ENCODE data around the gene SMARCE1. TPM values are rescaled to one million over a fixed set of nuclear protein-coding genes. Genes with fewer than 3 reads are reported as not detected.
A peak's percentile ranks its signal among the peaks of the same experiment; 100 is the strongest.

SMARCE1 gene
- total and polyA plus RNA-seq, 5 donors from 2014 or later, result 76.9 to 228 (median 173) TPM

- no peak overlapping the region for H3K27ac Mint-ChIP-seq
- no peaks in the 10 kb centered on the region for H3K4me1 ChIP-seq (ENCODE audit: control insufficient read depth, insufficient read depth, low read length, poor library complexity, severe bottlenecking)
- H3K9me3 ChIP-seq (ENCODE audit: control insufficient read depth in 2 of 2, low read length in 2 of 2), result no peaks in the 10 kb centered on the region
- H3K36me3 Mint-ChIP-seq, result no peaks in the 10 kb centered on the region
- H3K27me3 Mint-ChIP-seq, result peaks cover 68% of the 10 kb centered on the region
- peaks cover 0 to 6% (median 0%) of the 10 kb centered on the region in 4 donors for H3K4me1 Mint-ChIP-seq
- no peaks in the 10 kb centered on the region for H3K36me3 ChIP-seq (ENCODE audit: control insufficient read depth, insufficient read depth, low read length)
- no peak for DNase-seq
- peaks cover 23% of the 10 kb centered on the region for H3K27me3 ChIP-seq (ENCODE audit: control insufficient read depth, insufficient read depth, low read length)
- no peak for ATAC-seq (ENCODE audit: low read depth in 2 of 2)
- H3K9me3 Mint-ChIP-seq, result peaks cover 0 to 3% (median 0%) of the 10 kb centered on the region in 7 donors
- no peak overlapping the region for H3K4me3 Mint-ChIP-seq
- no peak overlapping the region for H3K27ac ChIP-seq (ENCODE audit: insufficient read depth, low read length, poor library complexity, severe bottlenecking)
- H3K4me3 ChIP-seq (ENCODE audit: low read depth, low read length), result no peak overlapping the region
Observed at GRCh38 chr17:40680998-40681397, 33.4 kb upstream of the SMARCE1 start.

GRCh38 chr17:40679523-40679907, 31.9 kb upstream of the SMARCE1 start:
- no peaks in the 10 kb centered on the region for H3K9me3 ChIP-seq (ENCODE audit: control insufficient read depth in 2 of 2, low read length in 2 of 2)
- Mint-ChIP-seq H3K4me3 (no peak overlapping the region), H3K27me3 (peaks cover 67% of the 10 kb centered on the region), H3K36me3 (no peaks in the 10 kb centered on the region), H3K9me3 (peaks cover 0 to 3% (median 0%) of the 10 kb centered on the region in 7 donors), H3K4me1 (peaks cover 0 to 6% (median 0%) of the 10 kb centered on the region in 4 donors), H3K27ac (no peak overlapping the region)
- peaks cover 29% of the 10 kb centered on the region for H3K27me3 ChIP-seq (ENCODE audit: control insufficient read depth, insufficient read depth, low read length)
- H3K36me3 ChIP-seq (ENCODE audit: control insufficient read depth, insufficient read depth, low read length), result no peaks in the 10 kb centered on the region
- no peak overlapping the region for H3K27ac ChIP-seq (ENCODE audit: insufficient read depth, low read length, poor library complexity, severe bottlenecking)
- no peaks in the 10 kb centered on the region for H3K4me1 ChIP-seq (ENCODE audit: control insufficient read depth, insufficient read depth, low read length, poor library complexity, severe bottlenecking)
- no peak overlapping the region for H3K4me3 ChIP-seq (ENCODE audit: low read depth, low read length)
- DNase-seq (no peak), ATAC-seq (ENCODE audit: low read depth in 2 of 2) (no peak)

GRCh38 chr17:40678902-40679522, 31.4 kb upstream of the SMARCE1 start:
- no peaks in the 10 kb centered on the region for H3K36me3 ChIP-seq (ENCODE audit: control insufficient read depth, insufficient read depth, low read length)
- no peaks in the 10 kb centered on the region for H3K9me3 ChIP-seq (ENCODE audit: control insufficient read depth in 2 of 2, low read length in 2 of 2)
- H3K4me1 ChIP-seq (ENCODE audit: control insufficient read depth, insufficient read depth, low read length, poor library complexity, severe bottlenecking), result no peaks in the 10 kb centered on the region
- no peak overlapping the region for H3K27ac ChIP-seq (ENCODE audit: insufficient read depth, low read length, poor library complexity, severe bottlenecking)
- peaks cover 29% of the 10 kb centered on the region for H3K27me3 ChIP-seq (ENCODE audit: control insufficient read depth, insufficient read depth, low read length)
- Mint-ChIP-seq H3K36me3 (no peaks in the 10 kb centered on the region), H3K27ac (no peak overlapping the region), H3K4me1 (peaks cover 0 to 6% (median 0%) of the 10 kb centered on the region in 4 donors), H3K4me3 (no peak overlapping the region), H3K27me3 (peaks cover 68% of the 10 kb centered on the region), H3K9me3 (peaks cover 0 to 3% (median 0%) of the 10 kb centered on the region in 7 donors)
- ATAC-seq (ENCODE audit: low read depth in 2 of 2), result no peak
- no peak overlapping the region for H3K4me3 ChIP-seq (ENCODE audit: low read depth, low read length)
- DNase-seq, result peak in 1 of 3 donors; percentile 28

- no peaks in the 10 kb centered on the region for H3K36me3 ChIP-seq (ENCODE audit: control insufficient read depth, insufficient read depth, low read length)
- Mint-ChIP-seq H3K4me1 (peaks cover 0 to 6% (median 0%) of the 10 kb centered on the region in 4 donors), H3K36me3 (no peaks in the 10 kb centered on the region), H3K27ac (no peak overlapping the region), H3K4me3 (no peak overlapping the region), H3K9me3 (no peaks in the 10 kb centered on the region), H3K27me3 (peaks cover 66% of the 10 kb centered on the region)
- ATAC-seq (ENCODE audit: low read depth in 2 of 2) (no peak), DNase-seq (no peak)
- no peak overlapping the region for H3K27ac ChIP-seq (ENCODE audit: insufficient read depth, low read length, poor library complexity, severe bottlenecking)
- no peak overlapping the region for H3K4me3 ChIP-seq (ENCODE audit: low read depth, low read length)
- H3K27me3 ChIP-seq (ENCODE audit: control insufficient read depth, insufficient read depth, low read length), result peaks cover 27% of the 10 kb centered on the region
- H3K4me1 ChIP-seq (ENCODE audit: control insufficient read depth, insufficient read depth, low read length, poor library complexity, severe bottlenecking), result no peaks in the 10 kb centered on the region
- no peaks in the 10 kb centered on the region for H3K9me3 ChIP-seq (ENCODE audit: control insufficient read depth in 2 of 2, low read length in 2 of 2)
Observed at GRCh38 chr17:40675905-40676304, 28.3 kb upstream of the SMARCE1 start.

- no peaks in the 10 kb centered on the region for H3K36me3 Mint-ChIP-seq
- Histone ChIP-seq H3K9me3 (ENCODE audit: control insufficient read depth in 2 of 2, low read length in 2 of 2) (no peaks in the 10 kb centered on the region), H3K4me3 (ENCODE audit: low read depth, low read length) (no peak overlapping the region), H3K27me3 (ENCODE audit: control insufficient read depth, insufficient read depth, low read length) (peaks cover 26% of the 10 kb centered on the region), H3K27ac (ENCODE audit: insufficient read depth, low read length, poor library complexity, severe bottlenecking) (no peak overlapping the region), H3K36me3 (ENCODE audit: control insufficient read depth, insufficient read depth, low read length) (no peaks in the 10 kb centered on the region), H3K4me1 (ENCODE audit: control insufficient read depth, insufficient read depth, low read length, poor library complexity, severe bottlenecking) (no peaks in the 10 kb centered on the region)
- H3K27me3 Mint-ChIP-seq, result peaks cover 47% of the 10 kb centered on the region
- H3K4me3 Mint-ChIP-seq, result no peak overlapping the region
- ATAC-seq (ENCODE audit: low read depth in 2 of 2) (no peak), DNase-seq (no peak)
- H3K27ac Mint-ChIP-seq, result no peak overlapping the region
- H3K4me1 Mint-ChIP-seq, result no peaks in the 10 kb centered on the region
- no peaks in the 10 kb centered on the region for H3K9me3 Mint-ChIP-seq
Observed at GRCh38 chr17:40672654-40673053, 25.0 kb upstream of the SMARCE1 start.

GRCh38 chr17:40671282-40671681, 23.7 kb upstream of the SMARCE1 start:
- Histone ChIP-seq H3K9me3 (ENCODE audit: control insufficient read depth in 2 of 2, low read length in 2 of 2) (no peaks in the 10 kb centered on the region), H3K27me3 (ENCODE audit: control insufficient read depth, insufficient read depth, low read length) (peaks cover 15% of the 10 kb centered on the region), H3K27ac (ENCODE audit: insufficient read depth, low read length, poor library complexity, severe bottlenecking) (no peak overlapping the region), H3K36me3 (ENCODE audit: control insufficient read depth, insufficient read depth, low read length) (no peaks in the 10 kb centered on the region), H3K4me1 (ENCODE audit: control insufficient read depth, insufficient read depth, low read length, poor library complexity, severe bottlenecking) (no peaks in the 10 kb centered on the region), H3K4me3 (ENCODE audit: low read depth, low read length) (no peak overlapping the region)
- ATAC-seq (ENCODE audit: low read depth in 2 of 2) (no peak), DNase-seq (no peak)
- H3K4me3 Mint-ChIP-seq, result no peak overlapping the region
- H3K27ac Mint-ChIP-seq, result no peak overlapping the region
- H3K27me3 Mint-ChIP-seq, result peaks cover 40% of the 10 kb centered on the region
- H3K36me3 Mint-ChIP-seq, result no peaks in the 10 kb centered on the region
- H3K4me1 Mint-ChIP-seq, result no peaks in the 10 kb centered on the region
- H3K9me3 Mint-ChIP-seq, result no peaks in the 10 kb centered on the region

GRCh38 chr17:40666331-40666730, 18.7 kb upstream of the SMARCE1 start:
- H3K4me3 ChIP-seq (ENCODE audit: low read depth, low read length), result no peak overlapping the region
- no peak overlapping the region for H3K27ac ChIP-seq (ENCODE audit: insufficient read depth, low read length, poor library complexity, severe bottlenecking)
- peaks cover 42% of the 10 kb centered on the region for H3K27me3 Mint-ChIP-seq
- no peaks in the 10 kb centered on the region for H3K4me1 ChIP-seq (ENCODE audit: control insufficient read depth, insufficient read depth, low read length, poor library complexity, severe bottlenecking)
- no peaks in the 10 kb centered on the region for H3K36me3 ChIP-seq (ENCODE audit: control insufficient read depth, insufficient read depth, low read length)
- H3K27me3 ChIP-seq (ENCODE audit: control insufficient read depth, insufficient read depth, low read length), result peaks cover 23% of the 10 kb centered on the region
- no peaks in the 10 kb centered on the region for H3K9me3 ChIP-seq (ENCODE audit: control insufficient read depth in 2 of 2, low read length in 2 of 2)
- no peaks in the 10 kb centered on the region for H3K9me3 Mint-ChIP-seq
- ATAC-seq (ENCODE audit: low read depth in 2 of 2), result no peak
- H3K4me1 Mint-ChIP-seq, result peaks cover 0 to 6% (median 6%) of the 10 kb centered on the region in 4 donors
- no peak overlapping the region for H3K27ac Mint-ChIP-seq
- no peak for DNase-seq
- H3K36me3 Mint-ChIP-seq, result no peaks in the 10 kb centered on the region
- H3K4me3 Mint-ChIP-seq, result peak overlapping the region in 1 of 4 donors; percentile 32

All from CD4-positive, CD25-positive, alpha-beta regulatory T cell (primary cell).